ENCODE measurements around the gene KCNMB4.

KCNMB4 gene

GRCh38 chr12:70469221-70469820, 103.2 kb downstream of the KCNMB4 start:
- DNase-seq = peak in 1 of 42 donors; percentile 8
- intact Hi-C loops (cut with DNase I) = no loop called here

- DNase-seq = no peak
- intact Hi-C loops (cut with DNase I) = no loop called here
Measured at GRCh38 chr12:70482764-70483163, 116.7 kb downstream of the KCNMB4 start.

Data from head of caudate nucleus (tissue), 42 donors.